Retinal pigment epithelial cell (primary cell): ENCODE data around the gene PSPC1.

Experiments used
- DNase-seq: peaks from one replicate; pipeline ENCODE4 v3.0.0-alpha.2; 2010; ENCODE audit warnings: low read depth
- H3K4me3 ChIP-seq: 2 replicates; pipeline ENCODE4 v1.5.1; 2011; ENCODE audit warnings: mild to moderate bottlenecking, low read length, control low read depth, moderate library complexity
- CTCF ChIP-seq: conservative IDR thresholded peaks from 2 replicates; pipeline ENCODE4 v1.5.1; 2011; ENCODE audit warnings: low read depth, low read length, control low read depth, inconsistent platforms

The PSPC1 gene

DNA sequence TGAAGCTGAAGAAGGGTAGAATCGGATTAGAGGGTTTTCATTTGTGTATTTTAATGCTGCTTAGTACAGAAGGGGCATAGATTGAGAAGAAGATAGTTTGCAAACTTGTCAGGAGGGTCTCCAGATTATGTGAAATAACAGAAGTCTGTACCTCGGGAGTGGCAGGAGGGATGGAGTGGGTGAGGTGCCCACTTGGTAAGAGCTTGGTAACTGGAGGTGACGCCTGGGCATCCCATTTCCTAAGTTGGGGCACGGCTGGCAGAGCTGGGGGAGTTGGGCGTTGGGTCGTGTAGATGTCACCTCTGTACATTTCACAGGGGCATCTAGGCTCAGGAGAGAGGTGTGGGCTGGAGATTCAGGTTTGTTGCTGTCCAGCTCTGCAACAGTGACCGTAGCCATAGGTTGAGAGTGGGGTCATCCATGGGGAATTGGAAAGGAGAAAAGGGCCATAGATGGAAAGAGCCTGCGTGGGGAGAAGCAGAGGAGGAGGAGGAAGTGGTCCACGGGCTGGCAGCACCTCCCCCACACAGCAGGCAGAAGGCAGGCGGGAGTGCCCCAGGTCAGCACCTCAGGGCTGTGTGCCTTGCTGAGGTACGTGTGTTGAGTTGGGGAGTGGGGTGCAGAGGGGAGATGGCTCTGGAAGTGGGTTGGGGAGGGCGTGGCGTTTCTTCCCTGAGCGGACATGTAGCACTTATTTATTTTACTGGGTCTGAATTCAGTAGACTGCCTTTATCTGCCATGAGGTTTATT is 118.1 kb downstream of the PSPC1 start:
- DNase-seq = no peak
- H3K4me3 ChIP-seq = no peak overlapping the region
- TF ChIP-seq CTCF = no peak

DNA sequence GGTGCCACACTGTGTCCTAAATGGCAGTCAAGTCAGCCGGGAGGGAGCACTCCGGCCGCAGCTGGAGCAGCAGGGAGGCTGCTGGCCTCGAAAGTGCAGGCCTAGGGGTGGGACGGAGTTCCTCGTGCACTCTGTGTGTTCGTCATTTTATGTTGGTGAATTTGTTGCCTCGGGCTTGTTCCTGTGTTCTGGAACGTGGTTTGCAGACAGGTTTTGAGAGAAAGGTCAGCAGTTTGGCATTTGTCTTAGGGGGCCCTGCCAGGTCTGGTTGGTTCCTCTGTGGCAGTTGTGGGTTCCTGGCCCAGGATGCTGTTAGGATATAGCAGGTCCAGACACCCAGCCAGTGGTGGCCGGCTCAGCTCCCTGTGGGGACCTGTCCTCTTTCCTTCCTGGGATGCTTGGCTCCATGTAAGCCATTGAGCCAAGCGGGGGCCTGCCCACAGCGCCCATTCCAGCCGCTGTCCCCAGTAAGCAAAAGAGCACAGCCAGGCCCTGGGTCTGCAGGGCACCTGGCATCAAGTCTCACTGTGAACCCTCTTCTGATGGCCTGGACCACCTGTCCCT is 119.2 kb downstream of the PSPC1 start:
- DNase-seq = no peak

GRCh38 chr13:19661561-19661960 is 121.2 kb downstream of the PSPC1 start:
- DNase-seq = no peak
- no peak for TF ChIP-seq CTCF
- no peak overlapping the region for H3K4me3 ChIP-seq

More for the DNA sequence above, 119.2 kb downstream of the PSPC1 start:
- TF ChIP-seq CTCF = no peak
- no peak overlapping the region for H3K4me3 ChIP-seq

GRCh38 chr13:19661126-19661525 is 121.6 kb downstream of the PSPC1 start:
- DNase-seq = no peak
- H3K4me3 ChIP-seq = no peak overlapping the region
- no peak for TF ChIP-seq CTCF

GRCh38 chr13:19658831-19659230 is 123.9 kb downstream of the PSPC1 start:
- DNase-seq = no peak
- TF ChIP-seq CTCF = no peak
- no peak overlapping the region for H3K4me3 ChIP-seq

DNA sequence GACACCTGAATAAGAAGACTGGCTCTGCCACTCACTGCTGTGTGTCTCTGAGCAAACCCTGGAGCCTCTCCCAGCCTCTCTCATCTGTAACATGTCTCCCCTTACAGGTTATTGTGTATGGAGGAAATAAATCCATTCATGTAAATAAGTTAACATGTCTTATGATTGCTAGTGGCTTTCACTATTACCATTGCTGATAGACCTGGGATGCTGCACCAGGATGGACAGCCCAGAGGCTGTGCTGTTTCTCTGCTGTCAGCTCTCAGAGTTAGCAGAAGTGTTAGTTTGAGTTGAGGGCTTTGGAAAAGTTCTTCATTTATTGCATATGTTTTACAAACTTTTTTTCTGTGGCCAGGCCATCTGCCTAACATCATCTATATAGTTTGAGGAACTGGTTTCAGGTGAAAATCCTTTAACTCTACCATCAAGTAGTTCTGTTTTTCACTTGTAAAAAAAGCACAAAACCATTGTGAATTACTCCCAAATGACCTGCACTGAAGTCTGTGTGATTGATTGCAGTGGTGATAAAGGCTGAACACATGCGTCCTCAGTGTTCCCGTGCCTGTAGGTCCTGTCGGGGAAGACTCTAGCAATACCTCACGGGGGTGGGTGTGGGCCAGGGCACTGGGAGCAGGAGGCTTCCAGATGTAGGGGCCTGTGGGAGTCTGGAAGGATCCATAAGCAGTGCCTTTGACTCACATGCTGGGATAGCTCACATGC is 124.7 kb downstream of the PSPC1 start:
- DNase-seq = no peak
- no peak for TF ChIP-seq CTCF
- no peak overlapping the region for H3K4me3 ChIP-seq
